GM12865 (cell line): Measurements from ENCODE around the gene PIEZO1.

Experiments
- DNase-seq: peaks from one replicate; pipeline ENCODE4 v3.0.0; 2010; ENCODE audit warnings: low read depth
- H3K4me3 ChIP-seq: 2 replicates; pipeline ENCODE4 v1.5.1; 2011; ENCODE audit warnings: mild to moderate bottlenecking, low read depth, low read length, control low read depth
- TF ChIP-seq, protein P1 (sequence below): IDR thresholded peaks from 2 replicates; pipeline ENCODE4 v1.5.1; 2011; ENCODE audit warnings: low read length, control low read depth, low read depth, inconsistent platforms; ENCODE audit not compliant: insufficient read depth; ENCODE audit errors: missing control alignments

Gene PIEZO1

DNA sequence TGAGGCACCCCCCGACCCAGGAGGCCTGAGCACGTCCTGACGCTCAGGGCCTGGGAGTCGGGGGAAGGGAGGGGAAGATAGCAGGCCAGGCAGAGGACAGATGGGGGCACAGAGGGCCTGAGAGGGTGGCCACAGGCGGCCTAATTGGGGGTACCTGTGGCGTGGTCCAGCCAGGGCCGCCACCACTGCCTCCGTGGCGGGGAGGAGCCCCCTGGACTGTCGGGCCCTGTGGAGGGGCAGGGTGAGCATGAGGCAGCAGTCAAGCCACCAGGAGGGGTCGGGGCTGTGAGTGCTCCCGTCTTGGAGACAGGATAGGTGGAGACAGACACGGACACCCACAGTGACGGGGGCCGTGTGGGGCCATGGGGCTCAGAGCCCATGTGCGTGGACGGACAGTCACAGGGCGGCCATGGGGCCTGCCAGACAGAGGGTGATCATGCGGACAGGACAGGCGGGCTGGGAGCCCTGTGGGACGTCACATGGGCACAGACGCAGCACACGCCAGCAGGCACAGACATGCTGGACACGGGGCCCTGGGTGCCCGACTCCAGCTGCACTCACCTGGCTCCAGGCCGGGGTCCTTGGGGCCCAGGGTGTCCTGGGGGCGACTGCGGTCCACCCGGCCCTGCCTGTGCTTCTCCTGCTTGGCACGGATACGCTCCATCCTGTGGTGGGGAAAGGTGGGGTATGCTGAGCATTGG is 60.0 kb downstream of the PIEZO1 start:
- no peak overlapping the region for H3K4me3 ChIP-seq
- DNase-seq = no peak

DNA sequence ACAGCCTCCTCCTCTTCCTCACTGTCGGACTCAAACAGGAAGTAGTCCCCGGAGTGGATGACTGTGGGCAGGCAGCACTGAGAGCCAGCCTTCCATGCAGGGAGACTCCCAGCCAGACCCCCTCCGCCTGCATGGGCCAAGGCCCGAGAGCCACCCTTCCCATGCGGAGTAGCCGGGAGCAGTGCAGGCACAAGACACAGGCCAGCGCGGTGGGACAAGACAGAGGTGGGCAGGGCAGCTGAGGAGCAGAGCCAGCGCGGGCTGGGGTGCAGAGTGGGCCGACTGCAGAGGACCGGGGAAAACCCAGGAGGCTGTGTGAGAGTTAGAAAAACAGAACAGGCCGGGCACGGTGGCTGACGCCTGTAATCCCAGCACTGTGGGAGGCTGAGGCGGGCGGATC is 61.1 kb downstream of the PIEZO1 start:
- no peak for DNase-seq
- H3K4me3 ChIP-seq = no peak overlapping the region
- TF ChIP-seq, protein P1, sequence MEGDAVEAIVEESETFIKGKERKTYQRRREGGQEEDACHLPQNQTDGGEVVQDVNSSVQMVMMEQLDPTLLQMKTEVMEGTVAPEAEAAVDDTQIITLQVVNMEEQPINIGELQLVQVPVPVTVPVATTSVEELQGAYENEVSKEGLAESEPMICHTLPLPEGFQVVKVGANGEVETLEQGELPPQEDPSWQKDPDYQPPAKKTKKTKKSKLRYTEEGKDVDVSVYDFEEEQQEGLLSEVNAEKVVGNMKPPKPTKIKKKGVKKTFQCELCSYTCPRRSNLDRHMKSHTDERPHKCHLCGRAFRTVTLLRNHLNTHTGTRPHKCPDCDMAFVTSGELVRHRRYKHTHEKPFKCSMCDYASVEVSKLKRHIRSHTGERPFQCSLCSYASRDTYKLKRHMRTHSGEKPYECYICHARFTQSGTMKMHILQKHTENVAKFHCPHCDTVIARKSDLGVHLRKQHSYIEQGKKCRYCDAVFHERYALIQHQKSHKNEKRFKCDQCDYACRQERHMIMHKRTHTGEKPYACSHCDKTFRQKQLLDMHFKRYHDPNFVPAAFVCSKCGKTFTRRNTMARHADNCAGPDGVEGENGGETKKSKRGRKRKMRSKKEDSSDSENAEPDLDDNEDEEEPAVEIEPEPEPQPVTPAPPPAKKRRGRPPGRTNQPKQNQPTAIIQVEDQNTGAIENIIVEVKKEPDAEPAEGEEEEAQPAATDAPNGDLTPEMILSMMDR = no peak

More for the DNA sequence above, 60.0 kb downstream of the PIEZO1 start:
- TF ChIP-seq, protein P1 = no peak

DNA sequence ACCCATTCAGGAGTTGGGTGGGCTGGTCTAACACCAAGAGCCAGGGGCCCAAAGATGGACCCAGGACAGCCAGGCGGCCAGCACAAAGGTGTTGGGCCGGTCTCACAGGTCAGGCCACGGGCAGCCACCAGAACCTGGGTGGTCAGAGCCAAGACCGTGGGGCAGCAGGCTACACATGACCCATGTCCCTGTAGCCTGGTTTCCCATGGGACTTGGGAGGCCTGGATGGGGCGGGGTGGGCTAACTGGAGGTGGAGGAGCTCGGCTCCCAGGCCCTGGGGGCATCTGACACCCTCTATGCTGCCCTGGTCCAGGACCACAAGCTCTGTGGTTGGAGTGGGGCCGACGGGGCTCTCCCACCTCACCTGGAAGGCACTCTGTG is 61.5 kb downstream of the PIEZO1 start:
- H3K4me3 ChIP-seq = no peak overlapping the region
- TF ChIP-seq, protein P1 = no peak
- DNase-seq = no peak

GRCh38 chr16:88722784-88723506 is 62.1 kb downstream of the PIEZO1 start:
- H3K4me3 ChIP-seq = no peak overlapping the region
- DNase-seq = no peak
- TF ChIP-seq, protein P1 = no peak

DNA sequence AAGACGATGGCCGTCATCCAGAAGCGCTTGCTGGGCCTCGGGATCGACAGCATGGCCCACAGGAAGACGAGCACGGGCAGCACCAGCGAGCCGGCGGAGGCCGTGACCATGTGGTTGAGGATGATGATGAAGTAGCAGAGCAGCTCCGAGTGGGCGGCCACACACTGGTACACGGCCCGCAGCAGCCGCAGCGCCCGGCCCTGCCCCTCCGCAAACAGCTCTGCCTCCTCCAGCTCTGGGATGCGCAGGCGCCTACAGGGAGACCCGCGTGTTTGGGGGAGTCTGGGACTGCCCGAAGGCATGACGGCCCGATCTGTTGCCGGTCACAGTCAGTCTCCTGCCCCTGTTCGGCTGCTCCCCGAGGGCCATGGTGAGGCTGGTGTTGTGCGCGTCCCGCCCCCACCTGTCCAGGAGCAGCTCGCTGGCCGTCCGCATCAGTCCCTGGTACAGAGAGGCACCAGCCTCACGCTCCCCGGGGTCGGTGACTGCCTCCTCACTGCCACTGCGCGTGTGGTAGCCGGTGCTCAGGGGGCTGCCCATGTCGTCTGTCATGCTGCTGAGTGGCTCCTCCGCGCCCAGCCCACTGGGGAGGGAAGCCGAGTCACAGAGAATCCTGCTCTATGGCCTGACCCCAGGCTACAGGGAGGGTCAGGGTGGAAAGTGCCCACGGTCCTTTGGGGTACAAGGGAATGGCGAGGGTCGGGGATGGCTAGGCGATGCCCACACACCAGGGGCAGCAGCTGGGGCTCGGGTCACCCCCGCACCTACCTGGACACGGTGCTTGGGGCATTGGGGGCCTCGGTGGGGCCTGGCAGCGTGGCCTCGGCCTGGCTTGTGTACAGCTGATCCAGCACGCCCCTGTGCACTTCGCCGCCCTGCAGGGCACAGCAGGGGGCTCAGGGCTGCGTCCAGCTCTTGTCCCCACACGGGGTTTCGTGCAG is 62.9 kb downstream of the PIEZO1 start:
- H3K4me3 ChIP-seq = no peak overlapping the region
- TF ChIP-seq, protein P1 = no peak
- no peak for DNase-seq

DNA sequence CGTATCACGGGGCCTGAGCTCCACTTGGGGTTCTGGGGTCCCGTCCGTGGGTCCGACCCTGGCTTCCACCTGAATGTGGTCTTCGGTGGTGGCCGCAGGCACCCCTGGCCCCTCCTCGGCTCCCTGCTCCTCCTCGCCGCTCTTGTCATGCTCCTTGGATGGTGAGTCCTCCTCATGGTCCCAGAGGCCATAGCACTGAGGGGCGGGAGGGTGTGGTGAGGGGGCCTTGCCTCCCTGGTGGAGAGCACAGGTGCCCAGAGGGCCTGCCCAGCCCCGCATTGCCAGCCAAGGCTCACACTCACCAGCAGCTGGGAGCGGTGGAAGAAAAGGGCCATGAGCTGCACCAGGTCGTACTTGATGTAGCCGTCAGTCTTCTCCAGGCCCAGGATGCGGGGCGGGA is 63.8 kb downstream of the PIEZO1 start:
- TF ChIP-seq, protein P1 = no peak
- H3K4me3 ChIP-seq = no peak overlapping the region
- no peak for DNase-seq
